WTC11 (cell line): ENCODE measurements around the gene MAML3. TPM values are rescaled to one million over a fixed set of nuclear protein-coding genes. Genes with fewer than 3 reads are reported as not detected.

Source experiments
- ATAC-seq: fragments of 200-7000 bp; cut with Tn5 transposase; 2 replicates; pipeline ENCODE4 v1.10.0; 2021; ENCODE audit warnings: mild to moderate bottlenecking, moderate library complexity
- CTCF ChIA-PET: fragments of 300-600 bp; sonication (Branson Sonifier 250); formaldehyde crosslinking; loops from one replicate; lab custom pipeline; 2021; ENCODE audit warnings: antibody characterized with exemption; lab: Charles Lee
- POLR2A ChIA-PET: fragments of 350-600 bp; sonication (Branson Sonifier 250); formaldehyde crosslinking; loops from one replicate; lab custom pipeline; 2021; ENCODE audit warnings: antibody characterized with exemption; lab: Charles Lee
- DNase-seq: peaks from one replicate; pipeline ENCODE4 v3.0.0; 2021; ENCODE audit warnings: low spot score
- H3K27ac Mint-ChIP-seq: 2 replicates; pipeline ENCODE4 v1.8.0; 2021; ENCODE audit warnings: mixed read lengths
- H3K27me3 Mint-ChIP-seq: 2 replicates; pipeline ENCODE4 v1.8.0; 2021; ENCODE audit warnings: low read depth, mild to moderate bottlenecking, moderate library complexity, mixed read lengths
- H3K36me3 Mint-ChIP-seq: 2 replicates; pipeline ENCODE4 v1.8.0; 2021; ENCODE audit warnings: mixed read lengths
- H3K4me1 Mint-ChIP-seq: 2 replicates; pipeline ENCODE4 v1.8.0; 2022; ENCODE audit warnings: mixed read lengths
- H3K4me3 Mint-ChIP-seq: 2 replicates; pipeline ENCODE4 v1.8.0; 2021; ENCODE audit warnings: mild to moderate bottlenecking, moderate library complexity, mixed read lengths
- H3K9me3 Mint-ChIP-seq: 2 replicates; pipeline ENCODE4 v1.8.0; 2021; ENCODE audit warnings: mixed read lengths
- CREM ChIP-seq: sonication (generic); formaldehyde crosslinking; IDR thresholded peaks from 2 replicates; pipeline ENCODE4 v1.8.1; 2022; ENCODE audit warnings: mild to moderate bottlenecking, missing genetic modification reagents, moderate library complexity
- EMX1 ChIP-seq: fragments of 250-450 bp; sonication (Bioruptor Pico); IDR thresholded peaks from 2 replicates; pipeline ENCODE4 v1.8.0; 2021; ENCODE audit warnings: mild to moderate bottlenecking
- ETV6 ChIP-seq: sonication (generic); formaldehyde crosslinking; IDR thresholded peaks from 2 replicates; pipeline ENCODE4 v1.8.1; 2022; ENCODE audit warnings: mild to moderate bottlenecking, missing genetic modification reagents
- MXD4 ChIP-seq: fragments of 250-450 bp; sonication (Bioruptor Pico); IDR thresholded peaks from 2 replicates; pipeline ENCODE4 v1.8.0; 2021; ENCODE audit warnings: mild to moderate bottlenecking, moderate library complexity, borderline replicate concordance
- NFATC4 ChIP-seq: fragments of 250-450 bp; sonication (Bioruptor Pico); IDR thresholded peaks from 2 replicates; pipeline ENCODE4 v1.9.0; 2021; ENCODE audit warnings: mild to moderate bottlenecking
- ZNF263 ChIP-seq: sonication (generic); formaldehyde crosslinking; IDR thresholded peaks from 2 replicates; pipeline ENCODE4 v1.8.1; 2022; ENCODE audit warnings: low read depth, mild to moderate bottlenecking, moderate library complexity, missing genetic modification reagents
- ZNF317 ChIP-seq: sonication (generic); formaldehyde crosslinking; IDR thresholded peaks from 2 replicates; pipeline ENCODE4 v1.8.1; 2023; ENCODE audit warnings: low read depth, mild to moderate bottlenecking, moderate library complexity, missing genetic modification reagents, borderline replicate concordance
- total RNA-seq: library from RNA; stranded (reverse); gene quantifications from 3 replicates; pipeline ENCODE4 v1.2.3, GENCODE V29; 2021
- TF ChIP-seq, protein P1 (sequence below): sonication (generic); formaldehyde crosslinking; IDR thresholded peaks from 2 replicates; pipeline ENCODE4 v1.8.0; 2023; ENCODE audit warnings: mild to moderate bottlenecking, missing genetic modification reagents
- TF ChIP-seq, protein P2 (sequence below): fragments of 250-450 bp; sonication (Bioruptor Pico); IDR thresholded peaks from 2 replicates; pipeline ENCODE4 v1.9.0; 2021; ENCODE audit warnings: mild to moderate bottlenecking, borderline replicate concordance
- TF ChIP-seq, protein P3 (sequence below): sonication (generic); formaldehyde crosslinking; IDR thresholded peaks from 2 replicates; pipeline ENCODE4 v1.8.1; 2022; ENCODE audit warnings: missing genetic modification reagents, borderline replicate concordance
- TF ChIP-seq, protein P4 (sequence below): fragments of 250-450 bp; sonication (Bioruptor Pico); conservative IDR thresholded peaks from 2 replicates; pipeline ENCODE4 v1.9.0; 2021; ENCODE audit warnings: mild to moderate bottlenecking

The MAML3 gene
- total RNA-seq, 1 experiment from 2014 or later: 7.4 TPM

DNA sequence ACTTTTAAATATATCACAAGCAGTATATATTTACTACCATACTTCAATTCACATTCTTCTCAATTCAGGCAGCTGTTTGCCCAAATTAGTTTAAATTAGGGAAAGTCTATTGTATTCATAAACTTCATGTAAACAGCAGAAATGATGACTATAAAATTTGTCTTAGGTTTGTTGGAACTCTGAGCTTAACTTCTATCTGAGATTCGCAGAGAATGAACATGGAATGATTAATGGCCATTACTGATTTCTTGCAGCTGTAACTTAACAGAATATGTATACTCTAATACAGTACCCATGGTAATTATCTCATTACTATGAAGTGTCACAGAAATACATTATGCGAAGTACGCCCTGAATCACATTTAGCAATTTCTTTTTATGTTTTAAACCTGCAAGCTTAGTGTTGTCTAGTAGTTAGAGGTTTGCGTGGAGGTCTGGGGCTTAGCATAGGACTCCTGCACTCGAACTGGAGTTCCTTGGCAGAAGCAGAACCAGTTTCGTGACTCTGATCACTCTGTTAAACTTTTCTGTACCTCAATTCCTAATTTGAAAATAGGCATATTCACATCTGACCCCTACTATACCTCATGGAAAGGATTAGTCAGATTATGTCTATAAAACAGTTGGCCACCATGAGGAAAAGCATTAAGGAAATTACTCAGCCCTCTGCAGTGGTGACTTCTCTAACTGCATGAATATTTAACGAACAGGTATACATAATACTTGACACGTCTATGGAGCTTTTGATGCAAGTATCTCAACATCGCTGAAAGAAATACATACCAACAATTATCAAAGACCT, 245.1 kb downstream of the MAML3 start:
- peaks cover 9% of the 10 kb centered on the region for H3K4me1 Mint-ChIP-seq
- H3K36me3 Mint-ChIP-seq: peaks cover 8% of the 10 kb centered on the region; the same call in 1 of the 2 replicates
- ATAC-seq (no peak), DNase-seq (no peak)
- ChIA-PET CTCF (interaction anchor here (0.8 to 1.1 kb wide), 2 partner anchors 13 to 204 kb away, joined by 3 read pairs; no protein-coding TSS in a partner anchor), POLR2A (interaction anchor here (0.6 kb wide), 1 partner anchor 896 kb away, joined by 4 read pairs; no protein-coding TSS in a partner anchor)
- no peaks in the 10 kb centered on the region for H3K27me3 Mint-ChIP-seq
- no peak overlapping the region for H3K27ac Mint-ChIP-seq
- no peak overlapping the region for H3K4me3 Mint-ChIP-seq
- TF ChIP-seq MXD4 (CRISPR knock-in tag) (no peak), NFATC4 (CRISPR knock-in tag) (no peak), ZNF317 (no peak), EMX1 (CRISPR knock-in tag) (no peak), CREM (no peak), ZNF263 (CRISPR knock-in tag) (no peak)
- TF ChIP-seq, protein P1, sequence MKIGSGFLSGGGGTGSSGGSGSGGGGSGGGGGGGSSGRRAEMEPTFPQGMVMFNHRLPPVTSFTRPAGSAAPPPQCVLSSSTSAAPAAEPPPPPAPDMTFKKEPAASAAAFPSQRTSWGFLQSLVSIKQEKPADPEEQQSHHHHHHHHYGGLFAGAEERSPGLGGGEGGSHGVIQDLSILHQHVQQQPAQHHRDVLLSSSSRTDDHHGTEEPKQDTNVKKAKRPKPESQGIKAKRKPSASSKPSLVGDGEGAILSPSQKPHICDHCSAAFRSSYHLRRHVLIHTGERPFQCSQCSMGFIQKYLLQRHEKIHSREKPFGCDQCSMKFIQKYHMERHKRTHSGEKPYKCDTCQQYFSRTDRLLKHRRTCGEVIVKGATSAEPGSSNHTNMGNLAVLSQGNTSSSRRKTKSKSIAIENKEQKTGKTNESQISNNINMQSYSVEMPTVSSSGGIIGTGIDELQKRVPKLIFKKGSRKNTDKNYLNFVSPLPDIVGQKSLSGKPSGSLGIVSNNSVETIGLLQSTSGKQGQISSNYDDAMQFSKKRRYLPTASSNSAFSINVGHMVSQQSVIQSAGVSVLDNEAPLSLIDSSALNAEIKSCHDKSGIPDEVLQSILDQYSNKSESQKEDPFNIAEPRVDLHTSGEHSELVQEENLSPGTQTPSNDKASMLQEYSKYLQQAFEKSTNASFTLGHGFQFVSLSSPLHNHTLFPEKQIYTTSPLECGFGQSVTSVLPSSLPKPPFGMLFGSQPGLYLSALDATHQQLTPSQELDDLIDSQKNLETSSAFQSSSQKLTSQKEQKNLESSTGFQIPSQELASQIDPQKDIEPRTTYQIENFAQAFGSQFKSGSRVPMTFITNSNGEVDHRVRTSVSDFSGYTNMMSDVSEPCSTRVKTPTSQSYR (CRISPR knock-in tag): no peak
- TF ChIP-seq, protein P2, sequence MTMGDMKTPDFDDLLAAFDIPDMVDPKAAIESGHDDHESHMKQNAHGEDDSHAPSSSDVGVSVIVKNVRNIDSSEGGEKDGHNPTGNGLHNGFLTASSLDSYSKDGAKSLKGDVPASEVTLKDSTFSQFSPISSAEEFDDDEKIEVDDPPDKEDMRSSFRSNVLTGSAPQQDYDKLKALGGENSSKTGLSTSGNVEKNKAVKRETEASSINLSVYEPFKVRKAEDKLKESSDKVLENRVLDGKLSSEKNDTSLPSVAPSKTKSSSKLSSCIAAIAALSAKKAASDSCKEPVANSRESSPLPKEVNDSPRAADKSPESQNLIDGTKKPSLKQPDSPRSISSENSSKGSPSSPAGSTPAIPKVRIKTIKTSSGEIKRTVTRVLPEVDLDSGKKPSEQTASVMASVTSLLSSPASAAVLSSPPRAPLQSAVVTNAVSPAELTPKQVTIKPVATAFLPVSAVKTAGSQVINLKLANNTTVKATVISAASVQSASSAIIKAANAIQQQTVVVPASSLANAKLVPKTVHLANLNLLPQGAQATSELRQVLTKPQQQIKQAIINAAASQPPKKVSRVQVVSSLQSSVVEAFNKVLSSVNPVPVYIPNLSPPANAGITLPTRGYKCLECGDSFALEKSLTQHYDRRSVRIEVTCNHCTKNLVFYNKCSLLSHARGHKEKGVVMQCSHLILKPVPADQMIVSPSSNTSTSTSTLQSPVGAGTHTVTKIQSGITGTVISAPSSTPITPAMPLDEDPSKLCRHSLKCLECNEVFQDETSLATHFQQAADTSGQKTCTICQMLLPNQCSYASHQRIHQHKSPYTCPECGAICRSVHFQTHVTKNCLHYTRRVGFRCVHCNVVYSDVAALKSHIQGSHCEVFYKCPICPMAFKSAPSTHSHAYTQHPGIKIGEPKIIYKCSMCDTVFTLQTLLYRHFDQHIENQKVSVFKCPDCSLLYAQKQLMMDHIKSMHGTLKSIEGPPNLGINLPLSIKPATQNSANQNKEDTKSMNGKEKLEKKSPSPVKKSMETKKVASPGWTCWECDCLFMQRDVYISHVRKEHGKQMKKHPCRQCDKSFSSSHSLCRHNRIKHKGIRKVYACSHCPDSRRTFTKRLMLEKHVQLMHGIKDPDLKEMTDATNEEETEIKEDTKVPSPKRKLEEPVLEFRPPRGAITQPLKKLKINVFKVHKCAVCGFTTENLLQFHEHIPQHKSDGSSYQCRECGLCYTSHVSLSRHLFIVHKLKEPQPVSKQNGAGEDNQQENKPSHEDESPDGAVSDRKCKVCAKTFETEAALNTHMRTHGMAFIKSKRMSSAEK (CRISPR knock-in tag): no peak
- TF ChIP-seq, protein P3, sequence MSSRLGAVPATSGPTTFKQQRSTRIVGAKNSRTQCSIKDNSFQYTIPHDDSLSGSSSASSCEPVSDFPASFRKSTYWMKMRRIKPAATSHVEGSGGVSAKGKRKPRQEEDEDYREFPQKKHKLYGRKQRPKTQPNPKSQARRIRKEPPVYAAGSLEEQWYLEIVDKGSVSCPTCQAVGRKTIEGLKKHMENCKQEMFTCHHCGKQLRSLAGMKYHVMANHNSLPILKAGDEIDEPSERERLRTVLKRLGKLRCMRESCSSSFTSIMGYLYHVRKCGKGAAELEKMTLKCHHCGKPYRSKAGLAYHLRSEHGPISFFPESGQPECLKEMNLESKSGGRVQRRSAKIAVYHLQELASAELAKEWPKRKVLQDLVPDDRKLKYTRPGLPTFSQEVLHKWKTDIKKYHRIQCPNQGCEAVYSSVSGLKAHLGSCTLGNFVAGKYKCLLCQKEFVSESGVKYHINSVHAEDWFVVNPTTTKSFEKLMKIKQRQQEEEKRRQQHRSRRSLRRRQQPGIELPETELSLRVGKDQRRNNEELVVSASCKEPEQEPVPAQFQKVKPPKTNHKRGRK (CRISPR knock-in tag): no peak
- H3K9me3 Mint-ChIP-seq: peaks cover 12% of the 10 kb centered on the region

DNA sequence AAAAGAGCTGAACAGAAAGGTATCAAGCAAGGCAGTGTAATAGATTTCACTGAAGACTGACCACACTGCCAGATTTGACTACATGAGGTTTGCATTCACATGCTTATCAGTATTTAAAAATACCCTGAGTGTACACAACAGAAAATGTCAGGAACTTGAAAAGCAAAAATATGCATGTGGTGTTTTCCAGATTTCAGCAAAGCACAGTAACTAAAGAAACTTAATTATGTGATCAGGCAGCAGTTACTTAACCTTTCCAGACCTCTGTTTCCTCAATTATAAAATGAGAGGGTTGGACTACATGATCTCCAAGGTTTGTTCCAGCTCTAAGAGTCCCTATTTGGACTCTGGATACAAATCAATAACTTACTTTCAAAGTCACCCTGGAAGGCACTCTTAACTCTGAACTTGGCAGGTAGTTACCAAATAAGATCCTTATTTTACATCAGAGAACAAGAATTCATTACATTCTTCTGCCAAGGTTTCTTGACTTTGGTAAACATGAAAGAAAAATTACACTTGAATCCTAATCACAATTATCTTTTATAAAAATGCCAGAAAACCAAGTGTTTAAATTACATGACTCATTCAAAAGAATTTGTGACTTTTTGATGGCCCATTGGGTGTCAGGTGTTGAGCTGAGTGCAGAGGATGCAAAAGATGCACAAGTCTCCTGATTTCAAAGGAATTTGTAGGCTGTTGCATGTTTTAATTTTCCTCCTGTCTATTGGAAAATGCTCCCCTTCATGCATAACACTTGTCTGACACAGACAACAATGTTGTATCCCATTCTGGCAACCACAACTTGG, 246.8 kb downstream of the MAML3 start:
- ChIA-PET POLR2A (no interaction called here), CTCF (no interaction called here)
- H3K4me1 Mint-ChIP-seq: peaks cover 10% of the 10 kb centered on the region
- H3K27me3 Mint-ChIP-seq: no peaks in the 10 kb centered on the region
- peaks cover 16% of the 10 kb centered on the region for H3K9me3 Mint-ChIP-seq
- no peak overlapping the region for H3K27ac Mint-ChIP-seq
- DNase-seq (no peak), ATAC-seq (no peak)
- TF ChIP-seq ETV6: no peak
- TF ChIP-seq, protein P4, sequence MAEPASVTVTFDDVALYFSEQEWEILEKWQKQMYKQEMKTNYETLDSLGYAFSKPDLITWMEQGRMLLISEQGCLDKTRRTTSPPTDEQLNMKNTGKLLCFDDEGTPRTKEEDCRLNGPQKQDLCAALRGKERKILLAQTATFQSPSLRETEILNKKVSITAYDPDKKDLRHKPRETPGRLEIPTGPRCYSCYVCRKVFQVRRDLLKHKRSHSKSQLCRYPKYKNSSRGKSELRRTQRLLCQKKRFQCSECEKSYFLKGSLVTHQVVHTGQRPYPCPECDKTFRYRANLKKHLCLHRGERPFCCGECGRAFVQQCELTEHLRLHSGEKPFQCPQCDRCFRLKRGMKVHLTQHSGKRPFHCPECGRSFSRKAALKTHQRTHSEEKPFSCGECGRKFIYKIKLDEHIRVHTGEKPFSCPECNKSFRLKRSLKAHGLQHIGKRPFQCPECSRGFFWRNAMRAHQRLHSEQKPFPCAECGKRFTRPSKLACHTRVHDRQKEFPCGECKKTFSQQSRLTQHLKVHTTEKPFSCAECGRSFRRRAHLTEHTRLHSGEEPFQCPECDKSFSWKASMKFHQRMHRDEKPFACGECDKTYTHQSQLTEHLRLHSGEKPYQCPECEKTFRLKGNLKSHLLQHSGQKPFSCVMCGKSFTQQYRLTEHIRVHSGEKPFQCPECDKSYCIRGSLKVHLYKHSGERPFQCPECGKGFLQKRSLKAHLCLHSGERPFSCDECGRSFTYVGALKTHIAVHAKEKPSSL: no peak
- no peak overlapping the region for H3K4me3 Mint-ChIP-seq
- peaks cover 11% of the 10 kb centered on the region; the same call in 1 of the 2 replicates for H3K36me3 Mint-ChIP-seq
